Right ventricle myocardium inferior (tissue), 1 donor: ENCODE measurements around the gene NAA50. TPM values are rescaled to one million over a fixed set of nuclear protein-coding genes. Genes with fewer than 3 reads are reported as not detected.

Experiments
- ATAC-seq: fragments of 200-7000 bp; cut with Tn5 transposase; one replicate; pipeline ENCODE4 v1.9.1; 2020; ENCODE audit warnings: mild to moderate bottlenecking, moderate library complexity
- DNase-seq: peaks from one replicate; pipeline ENCODE4 v3.0.0; 2021; ENCODE audit errors: missing footprints
- intact Hi-C: fragments of 100-400 bp; cut with DNase I; formaldehyde crosslinking; loops from one replicate; pipeline ENCODE4 v1.11.0; 2022
- total RNA-seq: library from RNA; stranded (reverse); fragmentation: NEBNext Ultra II Directional; extraction: Animal tissue kit (Norgen Biotek cat#: 25700); gene quantifications from one replicate; pipeline ENCODE4 v1.2.1, GENCODE V29; 2021
- donor health status: DM: no; HTN: yes; CAD: no; lungs with severe emphysema.

Gene NAA50
- total RNA-seq, 1 donor from 2014 or later: 80.8 TPM

DNA sequence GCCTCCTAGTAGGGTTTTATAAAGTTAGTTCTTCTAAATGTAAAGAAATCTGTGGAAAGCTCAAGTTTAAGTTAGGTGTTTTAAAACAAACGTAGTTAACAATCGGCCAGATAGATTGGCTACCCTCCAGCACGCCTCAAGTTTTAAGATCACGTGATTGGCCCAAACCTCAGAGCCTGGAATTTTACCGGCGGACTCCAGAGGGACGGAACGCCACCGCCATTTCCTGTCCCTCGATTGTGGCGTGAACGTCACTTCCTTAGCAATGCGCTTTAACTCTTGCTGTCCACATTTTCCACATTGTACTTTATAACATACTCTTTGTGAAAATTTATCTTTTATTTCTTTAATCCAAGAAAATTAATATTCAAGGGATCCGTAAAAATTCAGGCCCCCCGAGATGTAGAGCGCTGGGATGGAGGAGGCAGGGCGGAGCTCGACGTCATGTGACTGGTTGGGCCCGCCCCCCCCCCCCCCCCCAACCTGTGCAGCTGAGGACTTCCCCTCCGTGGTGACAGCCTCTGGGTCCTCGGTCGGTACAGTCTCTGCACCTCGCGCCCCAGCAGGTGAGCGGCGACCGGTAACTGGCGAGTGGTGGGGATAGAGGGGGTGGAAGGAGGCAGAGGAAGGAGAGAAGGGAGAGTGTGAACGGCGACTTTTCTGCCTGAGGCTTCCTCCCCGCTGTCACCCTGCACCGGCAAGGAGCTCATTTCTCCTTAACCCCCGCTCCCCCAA lies 666 bp upstream of the NAA50 start, which contains the start of gene ATP6V1A:
ATP6V1A (plus strand) TSS at position 488 of the 735 bp plus-strand sequence. CDS start 31,719 bp downstream, outside the sequence.
- peak; percentile 90 for DNase-seq
- intact Hi-C loops: loop anchor here (1.0 to 10.0 kb wide), 5 partner anchors 38 to 1400 kb away; partner anchors contain the start of genes CCDC191, QTRT2, USF3 and ZBTB20
- peak; percentile 85 for ATAC-seq

DNA sequence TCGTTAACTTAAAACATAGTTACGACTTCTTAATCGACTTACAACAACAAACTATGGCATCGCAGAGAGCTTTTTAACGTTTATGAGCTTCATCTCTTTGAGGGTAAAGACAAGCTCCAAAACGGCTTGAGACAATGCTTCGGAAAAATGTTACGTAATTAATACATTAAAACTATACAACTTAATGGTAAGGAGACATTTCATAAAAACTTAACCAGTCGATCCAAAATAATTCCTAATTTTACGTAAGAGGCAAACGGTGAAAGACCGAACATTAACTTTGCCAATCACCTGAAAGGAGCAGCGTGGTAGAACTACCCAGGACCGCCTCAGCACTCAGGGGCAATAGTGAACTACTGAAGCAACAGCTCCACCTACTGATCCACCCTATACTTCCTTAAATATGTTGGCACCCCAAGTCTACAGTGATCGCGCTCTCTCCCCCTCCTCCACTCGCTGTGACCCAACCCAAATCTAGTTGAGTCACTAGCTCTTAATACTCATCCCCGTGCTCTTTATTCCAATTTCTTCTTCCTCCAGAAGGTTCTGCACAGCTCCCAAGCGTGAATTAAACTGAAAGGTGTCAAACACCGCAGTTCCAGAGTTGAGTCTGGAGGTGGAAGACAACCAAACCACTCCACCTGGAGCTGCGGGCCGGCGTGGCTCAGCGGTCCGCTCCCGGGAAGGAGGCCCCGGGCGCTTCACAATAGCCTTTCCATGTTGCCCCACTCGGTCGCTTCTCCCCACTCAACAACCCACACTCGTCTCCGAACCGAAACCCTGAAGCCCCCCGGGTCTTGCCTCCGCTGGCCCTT lies 901 bp downstream of the NAA50 start:
- ATAC-seq (peak; percentile 66), DNase-seq (no peak)
- intact Hi-C loops: loop anchor here (5.0 to 10.0 kb wide), 2 partner anchors 253 to 410 kb away; no protein-coding TSS in a partner anchor

DNA sequence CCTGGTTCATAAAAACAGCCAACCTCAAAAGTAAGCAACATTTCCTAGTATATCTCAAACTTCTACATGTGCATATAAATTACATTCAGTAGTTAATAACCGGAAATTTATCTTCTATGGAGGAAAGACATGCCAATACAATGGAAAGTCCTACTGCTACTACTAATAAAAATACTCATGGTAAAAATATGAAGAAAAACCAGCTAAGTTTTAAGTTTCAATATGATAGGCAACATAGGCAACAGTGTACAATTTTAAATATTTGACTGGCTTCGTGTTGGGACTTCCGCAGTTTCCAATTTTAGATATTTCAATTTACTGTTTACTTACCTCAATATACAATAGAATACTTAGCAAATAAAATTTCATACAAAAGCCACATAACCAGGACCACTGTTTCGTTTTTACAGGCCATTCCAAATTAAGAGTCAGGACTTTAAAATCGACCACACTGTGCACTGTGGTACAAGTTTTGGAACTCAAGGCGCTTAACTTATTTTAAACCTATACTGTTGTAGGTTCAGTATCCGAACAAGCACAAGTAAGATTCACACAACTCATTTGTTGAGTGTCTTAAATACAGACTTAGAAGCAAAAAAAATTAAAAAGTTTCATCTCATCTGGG lies 2.9 kb downstream of the NAA50 start:
- ATAC-seq: no peak
- intact Hi-C loops: loop anchor here (5.0 to 10.0 kb wide), 2 partner anchors 251 to 412 kb away; no protein-coding TSS in a partner anchor

DNA sequence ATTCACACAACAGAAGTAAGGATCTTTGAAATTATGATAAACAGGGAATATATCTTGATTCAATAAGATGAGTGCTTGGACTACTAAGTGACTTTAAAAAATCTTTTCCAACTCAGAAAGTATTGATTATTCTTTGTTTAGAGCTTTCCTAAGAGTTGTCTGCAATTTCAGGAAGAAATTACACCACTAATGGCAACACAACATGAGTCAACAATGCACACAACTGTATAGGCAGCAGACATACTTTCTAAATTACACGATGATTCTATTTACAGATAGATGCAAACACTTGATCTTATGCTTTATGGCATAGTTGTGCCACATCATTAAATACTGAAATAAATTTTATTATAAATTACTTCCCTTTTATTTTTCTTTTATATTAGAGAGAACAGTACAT lies 4.4 kb downstream of the NAA50 start:
- intact Hi-C loops: loop anchor here (5.0 to 10.0 kb wide), 2 partner anchors 249 to 413 kb away; no protein-coding TSS in a partner anchor
- ATAC-seq (no peak), DNase-seq (no peak)

More for the DNA sequence above, 2.9 kb downstream of the NAA50 start:
- no peak for DNase-seq

DNA sequence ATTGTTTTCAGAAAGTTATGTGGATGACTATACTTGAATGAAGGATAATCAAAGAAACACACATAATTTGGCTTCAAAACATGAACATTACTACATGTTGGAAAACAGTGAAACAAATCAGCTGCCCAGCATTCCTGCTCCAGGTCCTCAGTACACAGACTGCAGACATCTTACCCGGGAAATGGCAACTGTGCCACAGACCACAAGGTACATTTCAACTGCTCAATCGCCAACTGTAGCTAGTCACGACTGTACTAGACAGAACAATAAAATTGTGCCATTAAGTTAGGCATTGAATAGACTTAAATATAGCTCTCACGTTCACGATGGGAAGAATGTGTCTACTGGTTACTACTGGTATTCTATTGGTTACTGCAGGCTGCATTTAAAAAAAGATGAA lies 5.0 kb downstream of the NAA50 start:
- ATAC-seq (no peak), DNase-seq (no peak)
- intact Hi-C loops: loop anchor here (5.0 to 10.0 kb wide), 2 partner anchors 249 to 414 kb away; no protein-coding TSS in a partner anchor

DNA sequence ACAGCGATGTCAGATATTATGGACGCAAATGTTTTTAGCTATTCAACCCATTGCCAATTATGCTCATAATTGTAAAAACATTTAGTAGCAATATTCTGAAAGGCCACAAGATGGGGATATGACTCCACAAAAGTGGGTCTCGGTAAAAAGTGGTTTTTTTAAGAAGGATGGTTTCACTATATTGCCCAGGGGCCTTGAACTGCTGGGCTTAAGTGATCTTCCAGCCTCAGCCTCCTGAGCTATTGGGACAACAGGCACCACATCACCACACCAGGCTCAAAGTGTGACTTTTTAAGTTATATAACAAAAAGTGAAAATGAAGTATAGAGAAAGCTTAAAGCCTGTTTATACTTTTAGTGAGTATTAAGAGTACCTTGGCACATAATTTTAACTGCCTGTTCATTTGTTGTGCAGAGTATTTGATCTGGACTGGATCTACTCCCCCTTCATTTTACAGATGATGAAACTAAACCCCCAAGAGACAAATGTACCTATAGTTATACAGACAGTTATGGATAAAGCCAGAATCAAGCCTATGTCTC lies 9.4 kb downstream of the NAA50 start:
- intact Hi-C loops: loop anchor here (2.0 kb wide), 1 partner anchor 102 kb away; the partner anchor contains the start of gene GRAMD1C
- DNase-seq (no peak), ATAC-seq (peak; percentile 78)

DNA sequence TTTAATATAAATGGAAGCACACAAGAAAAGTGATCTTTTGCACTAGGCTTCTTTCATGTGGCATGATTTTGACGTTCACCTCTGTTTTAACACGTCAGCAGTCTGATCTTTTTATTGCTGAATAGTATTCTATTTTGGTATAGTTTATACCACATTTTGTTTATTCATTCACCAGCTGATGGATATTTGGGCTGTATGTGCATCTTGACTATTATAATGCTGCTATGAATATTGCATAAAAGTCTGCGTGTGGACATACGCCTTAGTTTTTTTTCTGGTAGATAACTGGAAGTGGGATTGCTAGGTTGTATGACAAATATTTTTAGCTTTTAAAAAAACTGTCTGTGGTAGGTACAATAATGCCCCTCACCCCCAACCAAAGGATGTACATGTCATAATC lies 14.4 kb downstream of the NAA50 start:
- ATAC-seq (no peak), DNase-seq (no peak)
- intact Hi-C loops: no loop called here

DNA sequence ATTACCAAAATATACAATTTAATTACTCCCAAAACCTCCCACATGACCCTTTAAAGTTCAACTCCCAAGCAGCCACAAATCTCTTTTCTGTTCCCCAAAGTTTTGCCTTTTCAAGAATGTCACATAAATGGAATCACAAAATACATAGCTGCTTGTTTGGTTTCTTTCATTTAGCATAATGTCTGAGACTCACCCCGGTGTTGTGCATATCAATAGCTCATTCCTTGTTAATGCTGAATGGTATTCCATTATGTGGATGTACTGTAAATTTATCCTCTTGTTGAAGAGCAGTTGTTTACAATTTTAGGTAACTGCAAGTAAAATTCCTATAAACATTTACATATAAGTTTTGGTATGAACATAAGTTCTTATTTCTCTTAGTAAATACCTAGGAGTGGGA lies 15.5 kb downstream of the NAA50 start:
- ATAC-seq (no peak), DNase-seq (no peak)
- intact Hi-C loops: no loop called here

DNA sequence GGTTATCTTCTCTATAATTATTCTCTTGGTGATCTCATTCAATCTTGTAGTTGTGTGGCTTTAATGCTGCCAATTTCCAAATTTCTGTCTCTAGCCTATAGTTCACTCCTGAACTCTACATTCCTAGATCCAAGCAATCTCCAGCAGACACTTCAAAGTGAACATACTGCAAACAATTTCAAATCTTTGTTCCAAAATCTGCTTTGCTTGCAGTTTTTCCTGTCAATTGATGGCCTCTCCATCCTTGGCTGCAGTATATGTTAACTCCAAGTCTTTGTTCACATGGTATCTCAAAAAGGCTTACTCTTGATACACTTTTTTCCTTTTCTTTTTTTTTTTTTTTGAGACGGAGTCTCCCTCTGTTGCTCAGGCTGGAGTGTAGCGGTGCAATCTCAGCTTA lies 17.4 kb downstream of the NAA50 start:
- DNase-seq (no peak), ATAC-seq (no peak)
- intact Hi-C loops: no loop called here

DNA sequence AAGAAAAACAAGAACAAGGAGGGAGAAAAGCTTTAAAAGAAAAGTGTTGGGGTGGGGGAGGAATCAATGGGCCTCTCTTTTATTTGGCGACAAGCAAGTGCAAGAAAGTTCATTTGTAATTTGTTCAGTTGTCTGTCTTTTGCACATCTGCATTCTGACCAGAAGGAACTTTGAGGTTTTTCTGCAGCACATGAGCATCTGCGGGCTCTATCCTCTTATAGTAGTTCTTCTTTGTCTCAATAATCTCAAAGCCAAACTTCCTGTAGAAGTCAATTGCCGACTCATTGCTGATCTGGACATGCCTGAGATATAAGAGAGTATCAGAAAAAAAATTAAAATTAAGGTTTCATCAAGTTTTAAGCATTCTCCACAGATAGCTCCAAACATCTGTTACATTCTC lies 24.4 kb downstream of the NAA50 start:
- no peak for DNase-seq
- intact Hi-C loops: no loop called here
- no peak for ATAC-seq

DNA sequence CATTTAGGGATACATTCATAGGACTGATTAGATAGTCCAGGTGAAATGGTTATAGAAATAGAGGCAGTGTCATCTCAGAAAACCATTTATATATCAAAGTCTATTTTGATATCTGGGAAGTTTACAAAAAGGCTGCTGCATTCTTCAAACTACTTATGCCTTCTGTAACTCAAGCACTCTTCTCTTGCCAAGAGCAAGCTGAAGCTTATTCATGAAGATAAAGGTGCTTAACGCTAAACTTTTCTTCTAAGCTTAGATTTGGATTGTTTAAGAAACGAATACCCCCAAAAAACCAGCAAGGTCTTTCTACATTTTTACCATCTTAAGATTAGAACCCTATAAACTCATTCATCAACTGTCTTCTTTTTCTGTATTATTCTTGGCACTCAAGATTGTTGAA lies 26.3 kb downstream of the NAA50 start:
- intact Hi-C loops: no loop called here
- no peak for DNase-seq
- ATAC-seq: no peak

DNA sequence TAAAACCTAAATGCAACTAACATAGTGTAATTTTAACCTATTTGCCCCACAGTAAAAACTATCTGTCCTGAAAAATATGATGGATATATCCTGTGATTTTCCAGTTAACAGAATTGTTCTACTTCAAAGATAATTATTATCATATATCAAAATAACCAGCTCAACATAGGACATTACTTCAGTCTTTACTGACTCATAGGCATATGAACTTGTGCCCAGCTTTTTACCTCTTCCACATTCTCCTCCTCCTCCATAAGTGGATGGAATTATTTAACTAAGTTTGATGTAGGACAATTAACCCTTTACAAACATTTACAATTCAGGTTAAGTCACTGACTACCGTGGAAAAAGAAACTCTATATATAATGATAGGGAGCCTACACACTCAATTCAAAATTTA lies 26.8 kb downstream of the NAA50 start:
- DNase-seq (no peak), ATAC-seq (no peak)
- intact Hi-C loops: no loop called here

DNA sequence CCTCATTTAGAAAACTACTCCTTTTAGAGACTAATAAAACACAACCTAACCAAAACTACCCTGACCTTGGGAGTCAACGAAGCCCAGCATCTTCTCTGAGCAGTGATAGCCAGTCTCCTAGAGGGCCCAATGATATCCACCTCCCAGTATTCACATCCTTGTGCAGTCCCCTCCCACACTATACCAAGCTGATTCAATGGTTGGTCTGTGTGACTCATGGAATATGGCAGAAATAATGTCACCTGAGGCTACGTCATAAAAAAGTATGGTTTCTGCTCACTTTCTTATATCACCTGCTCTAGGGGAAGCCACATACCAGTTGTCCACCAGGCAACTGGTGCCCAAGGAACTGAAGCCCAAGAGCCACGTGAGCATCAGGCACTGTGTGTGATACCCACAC lies 28.2 kb downstream of the NAA50 start:
- intact Hi-C loops: no loop called here
- no peak for ATAC-seq
- DNase-seq: no peak

DNA sequence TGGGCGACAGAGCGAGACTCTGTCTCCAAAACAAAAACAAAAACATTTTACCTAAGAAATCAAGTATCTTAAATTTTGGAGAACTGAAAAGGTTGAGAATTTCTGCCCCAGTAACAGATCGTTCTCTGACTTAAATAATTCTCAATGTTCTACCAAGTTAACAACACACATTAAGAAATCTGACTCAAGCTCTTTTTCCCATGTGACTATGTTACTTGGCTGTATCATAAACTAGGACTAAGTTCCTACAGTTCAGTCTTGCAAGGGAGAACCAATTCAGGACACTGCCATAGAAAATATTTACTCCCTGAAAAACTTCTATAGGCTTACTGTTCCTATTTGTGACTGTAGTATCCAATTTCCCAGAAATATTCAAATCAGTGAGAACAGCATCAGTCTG lies 28.7 kb downstream of the NAA50 start:
- DNase-seq (no peak), ATAC-seq (no peak)
- intact Hi-C loops: no loop called here

DNA sequence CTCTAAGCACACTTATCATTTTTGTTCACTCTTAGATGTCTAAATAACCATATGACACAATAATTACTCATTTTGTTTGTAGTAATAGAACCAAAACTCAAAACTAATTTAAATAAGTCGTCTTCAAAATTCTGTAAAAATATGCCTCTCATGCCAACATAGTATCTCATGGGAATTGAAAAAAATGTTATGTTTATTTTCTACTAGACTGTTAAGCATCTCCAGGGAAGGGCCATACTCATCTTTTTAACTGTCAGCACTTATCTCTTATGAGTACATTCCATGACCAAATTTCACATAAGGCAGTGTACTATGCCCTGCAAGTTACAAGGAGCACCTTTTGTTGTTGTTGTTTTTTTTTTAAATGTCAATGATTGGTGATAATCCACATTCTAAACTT lies 31.3 kb downstream of the NAA50 start:
- intact Hi-C loops: no loop called here
- DNase-seq (no peak), ATAC-seq (no peak)

DNA sequence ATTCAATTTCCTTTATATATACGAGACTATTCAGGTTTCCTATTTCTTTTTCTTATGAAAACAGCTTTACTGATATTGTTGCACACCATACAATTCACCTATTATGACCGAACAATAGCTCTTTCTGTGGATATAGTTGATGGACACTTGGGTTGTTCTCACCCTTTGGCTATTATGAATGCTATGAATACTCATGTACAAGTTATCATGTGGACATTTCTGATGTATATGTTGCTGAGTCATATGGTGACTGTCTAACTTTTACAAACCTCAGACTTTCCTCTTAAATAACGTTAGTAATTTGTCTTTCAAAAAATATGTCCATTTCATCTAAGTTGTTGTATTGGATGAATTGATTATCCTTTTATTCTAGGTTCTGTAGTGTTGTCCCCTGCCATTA lies 33.9 kb downstream of the NAA50 start:
- no peak for DNase-seq
- intact Hi-C loops: no loop called here
- no peak for ATAC-seq

DNA sequence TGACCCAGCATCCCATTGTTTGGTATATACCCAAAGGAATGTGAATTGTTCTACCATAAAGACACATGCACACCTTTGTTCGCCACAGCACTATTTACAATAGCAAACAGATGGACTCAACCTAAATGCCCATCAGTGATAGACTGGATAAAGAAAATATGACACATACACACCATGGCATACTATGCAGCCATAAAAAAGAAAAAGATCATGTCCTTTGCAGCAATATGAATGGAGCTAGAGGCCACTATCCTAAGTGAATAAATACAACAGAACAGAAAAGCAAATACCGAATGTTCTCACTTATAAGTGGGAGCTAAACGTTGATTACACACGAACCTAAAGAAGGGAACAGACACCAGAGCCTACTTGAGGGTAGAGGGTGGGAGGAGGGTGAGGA lies 38.2 kb downstream of the NAA50 start:
- ATAC-seq: no peak
- intact Hi-C loops: no loop called here
- no peak for DNase-seq

DNA sequence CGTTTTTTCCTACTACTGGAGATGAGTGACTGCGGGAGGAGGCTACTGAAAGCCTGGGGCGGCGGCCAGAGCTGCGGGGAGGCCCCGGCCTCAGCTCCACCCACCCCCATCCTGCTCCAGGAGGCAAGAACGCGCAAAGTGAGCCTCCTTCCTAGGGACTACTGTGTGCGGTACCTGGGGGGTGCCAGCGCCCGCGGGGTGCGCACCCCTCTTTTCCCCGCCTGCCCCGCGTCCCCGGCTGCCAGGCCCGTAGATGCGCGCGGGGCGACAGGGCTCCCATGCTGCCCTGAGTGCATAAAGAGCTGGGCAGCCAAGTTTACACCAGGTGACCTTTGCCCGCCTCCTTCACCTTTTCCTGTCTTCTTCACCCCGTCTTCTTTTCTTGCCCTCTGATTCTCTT lies 47.1 kb downstream of the NAA50 start:
- intact Hi-C loops: no loop called here
- no peak for DNase-seq
- ATAC-seq: no peak

DNA sequence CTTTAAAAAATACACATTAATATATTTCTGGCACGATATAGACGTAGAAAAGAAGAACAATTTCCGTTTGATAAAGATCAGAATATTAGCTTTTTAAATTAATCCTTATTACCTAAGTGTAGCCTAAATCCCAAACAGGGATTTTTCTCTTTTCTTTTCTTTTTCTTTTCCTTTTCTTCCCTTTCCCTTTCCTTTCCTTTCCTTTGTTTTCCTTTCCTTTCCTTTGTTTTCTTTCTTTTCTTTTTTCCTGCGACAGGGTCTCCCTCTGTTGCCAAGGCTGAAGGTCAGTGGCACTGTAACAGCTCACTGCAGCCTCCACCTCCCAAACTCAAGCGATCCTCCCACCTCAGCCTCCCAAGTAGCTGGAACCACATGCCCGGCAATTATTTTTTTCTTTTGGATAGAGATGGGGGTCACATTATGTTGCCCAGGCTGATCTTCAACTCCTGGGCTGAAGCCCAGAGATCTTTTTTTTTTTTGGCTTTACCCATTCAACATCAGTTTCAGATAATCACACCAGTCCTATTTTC lies 47.8 kb downstream of the NAA50 start:
- DNase-seq (no peak), ATAC-seq (no peak)
- intact Hi-C loops: no loop called here
